Thyroid gland (tissue), 4 donors: Measurements from ENCODE around the gene ATP2A3.

Experiments
- CTCF ChIP-seq, 6 experiments: fragments of 200-600 bp in 3 of 6; fragments of 450-650 bp in 3 of 6; sonication (generic) in 3 of 6; IDR thresholded peaks; one replicate each; pipeline ENCODE4 v1.5.1; 2016 to 2019; ENCODE audit warnings: antibody characterized with exemption in 6 of 6, mild to moderate bottlenecking in 2 of 6, inconsistent platforms in 1 of 6, moderate library complexity in 1 of 6
- POLR2A ChIP-seq, 2 donors: fragments of 450-650 bp; IDR thresholded peaks; one replicate each; pipeline ENCODE4 v1.6.1; 2017; ENCODE audit warnings: antibody characterized with exemption in 2 of 2, mild to moderate bottlenecking in 2 of 2, moderate library complexity in 1 of 2

- TF ChIP-seq CTCF (IDR thresholded peaks at IDR 0.05) (no peak), POLR2A (IDR thresholded peaks at IDR 0.05) (no peak)
These were observed 67.9 kb downstream of the ATP2A3 start for GRCh38 chr17:3896108-3896967.
